ENCODE results near the gene MYG1.

MYG1 gene

DNA sequence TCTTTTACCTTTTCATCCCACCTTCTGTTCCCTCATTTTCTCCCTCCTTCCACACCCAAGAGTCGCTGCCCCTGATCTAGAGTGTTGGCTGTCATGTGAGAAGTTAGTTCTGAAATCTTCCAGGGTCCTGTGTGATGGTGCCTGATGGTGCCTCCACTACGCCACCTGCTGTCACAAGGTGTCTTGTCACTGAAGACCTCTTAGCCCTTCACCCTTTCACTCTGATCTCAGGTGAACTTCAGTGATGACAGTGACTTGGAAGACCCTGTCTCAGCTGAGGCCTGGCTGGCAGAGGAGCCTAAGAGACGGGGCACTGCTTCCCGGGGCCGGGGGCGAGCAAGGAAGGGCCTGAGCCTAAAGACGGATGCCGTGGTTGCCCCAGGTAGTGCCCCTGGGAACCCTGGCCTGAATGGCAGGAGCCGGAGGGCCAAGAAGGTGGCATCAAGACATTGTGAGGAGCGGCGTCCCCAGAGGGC, 11.7 kb upstream of the MYG1 start:
- ChIA-PET POLR2A (interaction anchor here (0.6 to 2.1 kb wide), 6 partner anchors 11 to 106 kb away, joined by 3 to 11 read pairs (median 4); partner anchors contain the start of gene MYG1), CTCF (interaction anchor here (0.6 to 7.5 kb wide), 11 partner anchors 8 to 190 kb away, joined by 3 to 132 read pairs (median 3); partner anchors contain the start of gene ESPL1)

DNA sequence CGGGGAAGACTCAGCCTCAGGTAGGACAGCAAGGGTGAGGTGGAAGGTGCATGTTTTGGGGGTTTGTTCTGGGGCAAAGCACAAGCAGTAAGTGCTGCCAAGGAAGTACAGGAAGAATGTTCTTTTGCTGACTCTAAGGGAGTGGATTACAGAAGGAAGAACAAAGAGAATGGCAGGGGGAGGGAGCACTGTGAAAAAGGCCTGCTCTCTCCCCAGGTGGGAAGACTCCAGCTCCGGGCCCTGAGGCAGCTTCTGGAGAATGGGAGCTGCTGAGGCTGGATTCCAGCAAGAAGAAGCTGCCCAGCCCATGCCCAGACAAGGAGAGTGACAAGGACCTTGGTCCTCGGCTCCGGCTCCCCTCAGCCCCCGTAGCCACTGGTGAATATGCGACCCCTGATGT, 11.2 kb upstream of the MYG1 start:
- no peak overlapping the region for H3K4me3 ChIP-seq (ENCODE audit: low read depth, low read length)
- CTCF ChIA-PET = interaction anchor here (0.6 to 7.5 kb wide), 7 partner anchors 8 to 190 kb away, joined by 3 to 132 read pairs (median 3); partner anchors contain the start of gene ESPL1
- TF ChIP-seq ZNF354C (tag by site-specific recombination; IDR thresholded peaks at IDR 0.05; ENCODE audit: borderline replicate concordance, low read depth) (no peak), ZFP41 (tag by site-specific recombination; IDR thresholded peaks at IDR 0.05; ENCODE audit: borderline replicate concordance) (no peak), ZNF623 (tag by site-specific recombination; IDR thresholded peaks at IDR 0.05) (no peak), ZNF561 (tag by site-specific recombination; IDR thresholded peaks at IDR 0.05; ENCODE audit: borderline replicate concordance) (no peak), ZNF701 (tag by site-specific recombination; IDR thresholded peaks at IDR 0.05) (no peak), ZNF677 (tag by site-specific recombination; IDR thresholded peaks at IDR 0.05) (no peak)
- TF ChIP-seq, protein P1, sequence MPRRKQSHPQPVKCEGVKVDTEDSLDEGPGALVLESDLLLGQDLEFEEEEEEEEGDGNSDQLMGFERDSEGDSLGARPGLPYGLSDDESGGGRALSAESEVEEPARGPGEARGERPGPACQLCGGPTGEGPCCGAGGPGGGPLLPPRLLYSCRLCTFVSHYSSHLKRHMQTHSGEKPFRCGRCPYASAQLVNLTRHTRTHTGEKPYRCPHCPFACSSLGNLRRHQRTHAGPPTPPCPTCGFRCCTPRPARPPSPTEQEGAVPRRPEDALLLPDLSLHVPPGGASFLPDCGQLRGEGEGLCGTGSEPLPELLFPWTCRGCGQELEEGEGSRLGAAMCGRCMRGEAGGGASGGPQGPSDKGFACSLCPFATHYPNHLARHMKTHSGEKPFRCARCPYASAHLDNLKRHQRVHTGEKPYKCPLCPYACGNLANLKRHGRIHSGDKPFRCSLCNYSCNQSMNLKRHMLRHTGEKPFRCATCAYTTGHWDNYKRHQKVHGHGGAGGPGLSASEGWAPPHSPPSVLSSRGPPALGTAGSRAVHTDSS (tag by site-specific recombination; IDR thresholded peaks at IDR 0.05) = no peak
- TF ChIP-seq, protein P2, sequence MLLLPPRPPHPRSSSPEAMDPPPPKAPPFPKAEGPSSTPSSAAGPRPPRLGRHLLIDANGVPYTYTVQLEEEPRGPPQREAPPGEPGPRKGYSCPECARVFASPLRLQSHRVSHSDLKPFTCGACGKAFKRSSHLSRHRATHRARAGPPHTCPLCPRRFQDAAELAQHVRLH (tag by site-specific recombination; IDR thresholded peaks at IDR 0.05) = no peak
- TF ChIP-seq, protein P3, sequence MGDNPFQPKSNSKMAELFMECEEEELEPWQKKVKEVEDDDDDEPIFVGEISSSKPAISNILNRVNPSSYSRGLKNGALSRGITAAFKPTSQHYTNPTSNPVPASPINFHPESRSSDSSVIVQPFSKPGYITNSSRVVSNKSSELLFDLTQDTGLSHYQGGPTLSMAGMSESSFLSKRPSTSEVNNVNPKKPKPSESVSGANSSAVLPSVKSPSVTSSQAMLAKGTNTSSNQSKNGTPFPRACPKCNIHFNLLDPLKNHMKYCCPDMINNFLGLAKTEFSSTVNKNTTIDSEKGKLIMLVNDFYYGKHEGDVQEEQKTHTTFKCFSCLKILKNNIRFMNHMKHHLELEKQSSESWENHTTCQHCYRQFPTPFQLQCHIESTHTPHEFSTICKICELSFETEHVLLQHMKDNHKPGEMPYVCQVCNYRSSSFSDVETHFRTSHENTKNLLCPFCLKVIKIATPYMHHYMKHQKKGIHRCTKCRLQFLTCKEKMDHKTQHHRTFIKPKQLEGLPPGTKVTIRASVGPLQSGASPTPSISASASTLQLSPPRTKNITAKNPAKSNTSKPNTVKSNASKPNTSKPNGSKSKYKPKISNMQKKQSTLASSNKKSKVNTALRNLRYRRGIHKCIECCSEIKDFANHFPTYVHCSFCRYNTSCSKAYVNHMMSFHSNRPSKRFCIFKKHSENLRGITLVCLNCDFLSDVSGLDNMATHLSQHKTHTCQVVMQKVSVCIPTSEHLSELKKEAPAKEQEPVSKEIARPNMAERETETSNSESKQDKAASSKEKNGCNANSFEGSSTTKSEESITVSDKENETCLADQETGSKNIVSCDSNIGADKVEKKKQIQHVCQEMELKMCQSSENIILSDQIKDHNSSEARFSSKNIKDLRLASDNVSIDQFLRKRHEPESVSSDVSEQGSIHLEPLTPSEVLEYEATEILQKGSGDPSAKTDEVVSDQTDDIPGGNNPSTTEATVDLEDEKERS (tag by site-specific recombination; IDR thresholded peaks at IDR 0.05) = no peak
- POLR2A ChIA-PET = interaction anchor here (0.6 to 2.1 kb wide), 3 partner anchors 11 to 75 kb away, joined by 4 to 11 read pairs (median 8); partner anchors contain the start of gene MYG1
- H3K4me1 ChIP-seq (ENCODE audit: control insufficient read depth, insufficient read depth, low read length) = no peaks in the 10 kb centered on the region
- H3K9me3 ChIP-seq (ENCODE audit: control insufficient read depth, insufficient read depth, low read depth, low read length) = no peaks in the 10 kb centered on the region
- H3K27ac ChIP-seq (ENCODE audit: extremely low read depth, low read depth, low read length) = no peak overlapping the region
- H3K36me3 ChIP-seq (ENCODE audit: control insufficient read depth in 2 of 2, insufficient read depth in 1 of 2, low read length in 2 of 2) = peaks cover 51 to 92% of the 10 kb centered on the region in 2 experiments

More for the DNA sequence above, 11.7 kb upstream of the MYG1 start:
- no peak overlapping the region for H3K4me3 ChIP-seq (ENCODE audit: low read depth, low read length)
- no peak overlapping the region for H3K27ac ChIP-seq (ENCODE audit: extremely low read depth, low read depth, low read length)
- peaks cover 50 to 92% of the 10 kb centered on the region in 2 experiments for H3K36me3 ChIP-seq (ENCODE audit: control insufficient read depth in 2 of 2, insufficient read depth in 1 of 2, low read length in 2 of 2)
- no peaks in the 10 kb centered on the region for H3K4me1 ChIP-seq (ENCODE audit: control insufficient read depth, insufficient read depth, low read length)
- no peaks in the 10 kb centered on the region for H3K9me3 ChIP-seq (ENCODE audit: control insufficient read depth, insufficient read depth, low read depth, low read length)
- TF ChIP-seq ZBTB17 (tag by site-specific recombination; IDR thresholded peaks at IDR 0.05) = 0 out of 2 replicates have a peak, but pooled peaks have one; percentile 17
- TF ChIP-seq, protein P4, sequence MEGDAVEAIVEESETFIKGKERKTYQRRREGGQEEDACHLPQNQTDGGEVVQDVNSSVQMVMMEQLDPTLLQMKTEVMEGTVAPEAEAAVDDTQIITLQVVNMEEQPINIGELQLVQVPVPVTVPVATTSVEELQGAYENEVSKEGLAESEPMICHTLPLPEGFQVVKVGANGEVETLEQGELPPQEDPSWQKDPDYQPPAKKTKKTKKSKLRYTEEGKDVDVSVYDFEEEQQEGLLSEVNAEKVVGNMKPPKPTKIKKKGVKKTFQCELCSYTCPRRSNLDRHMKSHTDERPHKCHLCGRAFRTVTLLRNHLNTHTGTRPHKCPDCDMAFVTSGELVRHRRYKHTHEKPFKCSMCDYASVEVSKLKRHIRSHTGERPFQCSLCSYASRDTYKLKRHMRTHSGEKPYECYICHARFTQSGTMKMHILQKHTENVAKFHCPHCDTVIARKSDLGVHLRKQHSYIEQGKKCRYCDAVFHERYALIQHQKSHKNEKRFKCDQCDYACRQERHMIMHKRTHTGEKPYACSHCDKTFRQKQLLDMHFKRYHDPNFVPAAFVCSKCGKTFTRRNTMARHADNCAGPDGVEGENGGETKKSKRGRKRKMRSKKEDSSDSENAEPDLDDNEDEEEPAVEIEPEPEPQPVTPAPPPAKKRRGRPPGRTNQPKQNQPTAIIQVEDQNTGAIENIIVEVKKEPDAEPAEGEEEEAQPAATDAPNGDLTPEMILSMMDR (tag by site-specific recombination; IDR thresholded peaks at IDR 0.05) = peak; percentile 45; the same call in 1 of the 2 replicates
- TF ChIP-seq ZNF777 (tag by site-specific recombination; IDR thresholded peaks at IDR 0.05; ENCODE audit: borderline replicate concordance) = no peak
- TF ChIP-seq KLF9 (tag by site-specific recombination; IDR thresholded peaks at IDR 0.05; ENCODE audit: low read depth) = no peak
- TF ChIP-seq ZNF423 (tag by site-specific recombination; IDR thresholded peaks at IDR 0.05) = no peak
- TF ChIP-seq ZNF654 (tag by site-specific recombination; IDR thresholded peaks at IDR 0.05; ENCODE audit: low read depth) = peak; percentile 49

All from HEK293 (cell line).